Ovary (tissue), 3 donors: ENCODE measurements around the gene GGACT.

Experiments used
- EP300 ChIP-seq: sonication (generic); formaldehyde crosslinking; IDR thresholded peaks from one replicate; pipeline ENCODE4 v1.6.1; 2017; ENCODE audit warnings: antibody characterized with exemption
- POLR2A ChIP-seq: fragments of 450-650 bp; IDR thresholded peaks from one replicate; pipeline ENCODE4 v1.6.1; 2017; ENCODE audit warnings: antibody characterized with exemption, mild to moderate bottlenecking, moderate library complexity
- TF ChIP-seq, protein P1 (sequence below), 3 donors: fragments of 450-650 bp in 2 of 3; fragments of 200-600 bp in 1 of 3; IDR thresholded peaks; one replicate each; pipeline versions ENCODE4 v1.5.1 to v1.8.0; 2016 to 2022; ENCODE audit warnings: antibody characterized with exemption in 3 of 3, mild to moderate bottlenecking in 1 of 3
- donor health status: DM: no; HTN: no; CAD: no.

DNA sequence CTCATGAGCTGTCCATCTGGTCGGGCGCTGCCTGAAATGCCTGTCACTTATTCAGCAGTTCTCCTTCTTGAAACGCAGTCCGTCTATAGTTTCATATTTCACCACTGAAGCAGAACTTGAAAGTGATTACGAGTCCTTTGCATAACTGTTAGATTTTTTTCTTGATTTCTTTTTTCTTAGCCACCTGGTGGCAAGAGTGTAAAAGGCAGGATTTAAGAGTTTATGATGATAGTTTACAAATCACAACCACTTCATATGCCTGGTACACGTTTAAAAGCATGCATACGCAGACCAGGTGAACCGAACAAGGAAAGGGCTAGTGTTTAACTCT, 45.8 kb downstream of the GGACT start:
- TF ChIP-seq, protein P1, sequence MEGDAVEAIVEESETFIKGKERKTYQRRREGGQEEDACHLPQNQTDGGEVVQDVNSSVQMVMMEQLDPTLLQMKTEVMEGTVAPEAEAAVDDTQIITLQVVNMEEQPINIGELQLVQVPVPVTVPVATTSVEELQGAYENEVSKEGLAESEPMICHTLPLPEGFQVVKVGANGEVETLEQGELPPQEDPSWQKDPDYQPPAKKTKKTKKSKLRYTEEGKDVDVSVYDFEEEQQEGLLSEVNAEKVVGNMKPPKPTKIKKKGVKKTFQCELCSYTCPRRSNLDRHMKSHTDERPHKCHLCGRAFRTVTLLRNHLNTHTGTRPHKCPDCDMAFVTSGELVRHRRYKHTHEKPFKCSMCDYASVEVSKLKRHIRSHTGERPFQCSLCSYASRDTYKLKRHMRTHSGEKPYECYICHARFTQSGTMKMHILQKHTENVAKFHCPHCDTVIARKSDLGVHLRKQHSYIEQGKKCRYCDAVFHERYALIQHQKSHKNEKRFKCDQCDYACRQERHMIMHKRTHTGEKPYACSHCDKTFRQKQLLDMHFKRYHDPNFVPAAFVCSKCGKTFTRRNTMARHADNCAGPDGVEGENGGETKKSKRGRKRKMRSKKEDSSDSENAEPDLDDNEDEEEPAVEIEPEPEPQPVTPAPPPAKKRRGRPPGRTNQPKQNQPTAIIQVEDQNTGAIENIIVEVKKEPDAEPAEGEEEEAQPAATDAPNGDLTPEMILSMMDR (IDR thresholded peaks at IDR 0.05), result no peak
- TF ChIP-seq POLR2A, result no peak
- TF ChIP-seq EP300, result no peak
